ENCODE results near the gene CLTA. TPM values are rescaled to one million over a fixed set of nuclear protein-coding genes. Genes with fewer than 3 reads are reported as not detected.

CLTA gene
- total and polyA plus RNA-seq, 2 donors (not counting 1 experiment from before 2014, with no cell fraction given): 32.3 to 71.0 TPM

- peaks cover 3% of the 10 kb centered on the region for H3K4me1 Mint-ChIP-seq
- Histone ChIP-seq H3K36me3 (replicated peaks in 1 of 2; ENCODE audit: control extremely low read depth in 1 of 2, control insufficient read depth in 1 of 2, extremely low read depth in 1 of 2, insufficient read depth in 2 of 2, low read length in 1 of 2) (no peaks in the 10 kb centered on the region), H3K9ac (ENCODE audit: low read length) (no peak overlapping the region), H2AFZ (ENCODE audit: insufficient read depth, low read depth, low read length, poor library complexity, severe bottlenecking) (no peak overlapping the region), H3K4me2 (replicated peaks; ENCODE audit: low read depth, low read length, poor library complexity, severe bottlenecking) (no peak overlapping the region), H3K79me2 (ENCODE audit: control insufficient read depth, insufficient read depth, low read length) (no peaks in the 10 kb centered on the region), H3K27me3 (replicated peaks in 1 of 4; ENCODE audit: control extremely low read depth in 1 of 4, control insufficient read depth in 3 of 4, insufficient read depth in 4 of 4, low read length in 3 of 4) (no peaks in the 10 kb centered on the region), H3K4me3 (ENCODE audit: control extremely low read depth in 1 of 5, extremely low read depth in 1 of 5, insufficient read depth in 1 of 5, low read depth in 2 of 5, low read length in 4 of 5) (no peak overlapping the region), H4K20me1 (ENCODE audit: control insufficient read depth, insufficient read depth, low read length, poor library complexity, severe bottlenecking) (no peaks in the 10 kb centered on the region), H3K27ac (ENCODE audit: low read length in 2 of 2) (no peak overlapping the region), H3K4me1 (ENCODE audit: control insufficient read depth in 2 of 2, insufficient read depth in 2 of 2, low read length in 2 of 2) (peaks cover 0 to 10% of the 10 kb centered on the region in 2 donors), H3K9me3 (ENCODE audit: control extremely low read depth in 1 of 3, control insufficient read depth in 2 of 3, insufficient read depth in 1 of 3, low read length in 2 of 3) (no peaks in the 10 kb centered on the region)
- POLR2A ChIA-PET: interaction anchor here (0.7 kb wide), 1 partner anchor 59 kb away, joined by 5 read pairs; no protein-coding TSS in a partner anchor
- WGBS (ENCODE audit: insufficient coverage): 95% methylated on average over 3 of the region's 3 CpGs
- CTCF ChIA-PET: interaction anchor here (0.5 to 8.2 kb wide), 13 partner anchors 10 to 210 kb away, joined by 3 to 435 read pairs (median 9); partner anchors contain the start of genes CLTA and GLIPR2
- intact Hi-C loops (cut with micrococcal nuclease): loop anchor here (10.0 kb wide), 1 partner anchor 130 kb away; the partner anchor contains the start of gene RECK
- DNase-seq (no peak), ATAC-seq (ENCODE audit: low read depth) (no peak)
- H3K9me3 Mint-ChIP-seq (ENCODE audit: insufficient read depth): no peaks in the 10 kb centered on the region
- peak overlapping the region; percentile 37 for H3K27ac Mint-ChIP-seq
- H3K27me3 Mint-ChIP-seq: no peaks in the 10 kb centered on the region
- peak overlapping the region; percentile 13 for H3K4me3 Mint-ChIP-seq
- no peak for TF ChIP-seq EZH2 (IDR thresholded peaks at IDR 0.05; ENCODE audit: borderline replicate concordance, insufficient read depth, low read depth, low read length, poor library complexity, severe bottlenecking)
- no peak for TF ChIP-seq CTCF (IDR thresholded peaks at IDR 0.05)
Measured at GRCh38 chr9:36164989-36165388, 25.7 kb upstream of the CLTA start.

- Histone ChIP-seq H3K9ac (ENCODE audit: low read length) (no peak overlapping the region), H3K4me2 (replicated peaks; ENCODE audit: low read depth, low read length, poor library complexity, severe bottlenecking) (peak overlapping the region; percentile 94), H3K9me3 (ENCODE audit: control extremely low read depth in 1 of 3, control insufficient read depth in 2 of 3, insufficient read depth in 1 of 3, low read length in 2 of 3) (peaks cover 0 to 3% (median 0%) of the 10 kb centered on the region in 3 donors), H3K4me1 (ENCODE audit: control insufficient read depth in 2 of 2, insufficient read depth in 2 of 2, low read length in 2 of 2) (peaks cover 0 to 10% of the 10 kb centered on the region in 2 donors), H2AFZ (ENCODE audit: insufficient read depth, low read depth, low read length, poor library complexity, severe bottlenecking) (peak overlapping the region; percentile 90), H4K20me1 (ENCODE audit: control insufficient read depth, insufficient read depth, low read length, poor library complexity, severe bottlenecking) (no peaks in the 10 kb centered on the region), H3K36me3 (replicated peaks in 1 of 2; ENCODE audit: control extremely low read depth in 1 of 2, control insufficient read depth in 1 of 2, extremely low read depth in 1 of 2, insufficient read depth in 2 of 2, low read length in 1 of 2) (no peaks in the 10 kb centered on the region), H3K4me3 (ENCODE audit: control extremely low read depth in 1 of 5, extremely low read depth in 1 of 5, insufficient read depth in 1 of 5, low read depth in 2 of 5, low read length in 4 of 5) (no peak overlapping the region), H3K27ac (ENCODE audit: low read length in 2 of 2) (no peak overlapping the region), H3K79me2 (ENCODE audit: control insufficient read depth, insufficient read depth, low read length) (no peaks in the 10 kb centered on the region), H3K27me3 (replicated peaks in 1 of 4; ENCODE audit: control extremely low read depth in 1 of 4, control insufficient read depth in 3 of 4, insufficient read depth in 4 of 4, low read length in 3 of 4) (no peaks in the 10 kb centered on the region)
- TF ChIP-seq EZH2 (IDR thresholded peaks at IDR 0.05; ENCODE audit: borderline replicate concordance, insufficient read depth, low read depth, low read length, poor library complexity, severe bottlenecking) (no peak), CTCF (IDR thresholded peaks at IDR 0.05) (no peak)
- no peak for DNase-seq
- WGBS (ENCODE audit: insufficient coverage): 85% methylated on average over 8 of the region's 12 CpGs
- H3K4me3 Mint-ChIP-seq: no peak overlapping the region
- ATAC-seq (ENCODE audit: low read depth): no peak
- ChIA-PET CTCF (interaction anchor here (1.1 to 8.2 kb wide), 14 partner anchors 9 to 211 kb away, joined by 3 to 435 read pairs (median 19); partner anchors contain the start of genes CLTA and GLIPR2), POLR2A (no interaction called here)
- H3K4me1 Mint-ChIP-seq: peaks cover 3% of the 10 kb centered on the region
- H3K9me3 Mint-ChIP-seq (ENCODE audit: insufficient read depth): no peaks in the 10 kb centered on the region
- H3K27ac Mint-ChIP-seq: no peak overlapping the region
- H3K27me3 Mint-ChIP-seq: no peaks in the 10 kb centered on the region
- intact Hi-C loops (cut with micrococcal nuclease): loop anchor here (1.0 to 10.0 kb wide), 7 partner anchors 14 to 210 kb away; partner anchors contain the start of genes CLTA, GLIPR2 and RECK
Measured at GRCh38 chr9:36165826-36166167, 24.9 kb upstream of the CLTA start.

Measured in B cell (primary cell).